Liver (tissue), 2 donors: ENCODE data around the gene UQCRFS1.

Experiments
- JUND ChIP-seq, 2 donors: IDR thresholded peaks; 2 replicates each; pipeline ENCODE4 v1.6.1; 2016; ENCODE audit warnings: antibody characterized with exemption in 2 of 2
- TF ChIP-seq, protein P1 (sequence below): IDR thresholded peaks from 2 replicates; pipeline ENCODE4 v1.6.1; 2016; ENCODE audit warnings: antibody characterized with exemption
- donor health status: healthy.

- TF ChIP-seq JUND (IDR thresholded peaks at IDR 0.05), result no peak
- TF ChIP-seq, protein P1, sequence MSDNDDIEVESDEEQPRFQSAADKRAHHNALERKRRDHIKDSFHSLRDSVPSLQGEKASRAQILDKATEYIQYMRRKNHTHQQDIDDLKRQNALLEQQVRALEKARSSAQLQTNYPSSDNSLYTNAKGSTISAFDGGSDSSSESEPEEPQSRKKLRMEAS, result no peak
Measured at GRCh38 chr19:29171525-29171924, 41.4 kb downstream of the UQCRFS1 start.
